H9 (cell line): ENCODE measurements around the gene HTR1A. TPM values are rescaled to one million over a fixed set of nuclear protein-coding genes. Genes with fewer than 3 reads are reported as not detected.

Experiments
- DNase-seq: peaks from one replicate; pipeline ENCODE4 v3.0.0-alpha.2; 2017
- H2AFZ ChIP-seq: one replicate; pipeline ENCODE4 v1.6.1; 2013; ENCODE audit warnings: mild to moderate bottlenecking, low read length, control low read depth, moderate library complexity
- H2AK5ac ChIP-seq: 2 replicates; pipeline ENCODE4 v1.6.1; 2013; ENCODE audit warnings: low read length, control low read depth, mixed read lengths; ENCODE audit not compliant: insufficient read length
- H2BK120ac ChIP-seq: one replicate; pipeline ENCODE4 v1.6.1; 2013; ENCODE audit warnings: low read depth, mild to moderate bottlenecking, low read length, control low read depth, inconsistent platforms; ENCODE audit not compliant: poor library complexity, severe bottlenecking
- H2BK12ac ChIP-seq: 2 replicates; pipeline ENCODE4 v1.6.1; 2013; ENCODE audit warnings: low read length, control low read depth, mixed read lengths, low read depth; ENCODE audit not compliant: insufficient read length
- H2BK15ac ChIP-seq: 2 replicates; pipeline ENCODE4 v1.6.1; 2013; ENCODE audit warnings: low read depth, low read length, control low read depth
- H2BK20ac ChIP-seq: one replicate; pipeline ENCODE4 v1.6.1; 2013; ENCODE audit warnings: low read depth, mild to moderate bottlenecking, low read length, control low read depth, inconsistent platforms; ENCODE audit not compliant: poor library complexity, severe bottlenecking
- H2BK5ac ChIP-seq: 2 replicates; pipeline ENCODE4 v1.6.1; 2013; ENCODE audit warnings: low read length, control low read depth, mixed read lengths; ENCODE audit not compliant: insufficient read length
- H3K14ac ChIP-seq: 2 replicates; pipeline ENCODE4 v1.6.1; 2013; ENCODE audit warnings: low read length, control low read depth; ENCODE audit not compliant: insufficient read depth
- H3K18ac ChIP-seq: 2 replicates; pipeline ENCODE4 v1.6.1; 2013; ENCODE audit warnings: low read depth, mild to moderate bottlenecking, mixed read lengths, low read length, control low read depth; ENCODE audit not compliant: insufficient read length
- H3K23ac ChIP-seq: 2 replicates; pipeline ENCODE4 v1.6.1; 2013; ENCODE audit warnings: low read length, control low read depth, mixed read lengths, low read depth; ENCODE audit not compliant: insufficient read length
- H3K23me2 ChIP-seq: 2 replicates; pipeline ENCODE4 v1.6.1; 2013; ENCODE audit warnings: low read depth, mild to moderate bottlenecking, mixed read lengths, low read length, control low read depth; ENCODE audit not compliant: insufficient read length, poor library complexity, severe bottlenecking
- H3K27ac ChIP-seq: 2 replicates; pipeline ENCODE4 v1.5.1; 2013; ENCODE audit warnings: low read length, control low read depth, mixed read lengths, low read depth; ENCODE audit not compliant: insufficient read length
- H3K27me3 ChIP-seq: 2 replicates; pipeline ENCODE4 v1.6.1; 2013; ENCODE audit warnings: low read length, control low read depth, inconsistent platforms; ENCODE audit not compliant: insufficient read depth
- H3K4ac ChIP-seq: 2 replicates; pipeline ENCODE4 v1.6.1; 2013; ENCODE audit warnings: low read depth, mild to moderate bottlenecking, control low read depth, inconsistent platforms, low read length, moderate library complexity
- H3K4me1 ChIP-seq: 2 replicates; pipeline ENCODE4 v1.6.1; 2013; ENCODE audit warnings: low read length, control low read depth, inconsistent platforms; ENCODE audit not compliant: insufficient read depth
- H3K4me2 ChIP-seq: 2 replicates; pipeline ENCODE4 v1.6.1; 2013; ENCODE audit warnings: low read length, control low read depth, mixed read lengths; ENCODE audit not compliant: insufficient read length, insufficient read depth
- H3K56ac ChIP-seq: 2 replicates; pipeline ENCODE4 v1.6.1; 2013; ENCODE audit warnings: low read depth, mild to moderate bottlenecking, mixed read lengths, low read length, control low read depth; ENCODE audit not compliant: insufficient read length
- H3K79me1 ChIP-seq: 2 replicates; pipeline ENCODE4 v1.6.1; 2013; ENCODE audit warnings: low read depth, mild to moderate bottlenecking, moderate library complexity, low read length, control low read depth, inconsistent platforms; ENCODE audit not compliant: insufficient read depth, poor library complexity, severe bottlenecking
- H3K79me2 ChIP-seq: 2 replicates; pipeline ENCODE4 v1.6.1; 2013; ENCODE audit warnings: low read length, control low read depth, inconsistent platforms; ENCODE audit not compliant: insufficient read depth
- H3K9ac ChIP-seq: 2 replicates; pipeline ENCODE4 v1.6.1; 2013; ENCODE audit warnings: low read length, control low read depth, mixed read lengths; ENCODE audit not compliant: insufficient read length; ENCODE audit errors: extremely low read depth
- H3K9me3 ChIP-seq: one replicate; pipeline ENCODE4 v1.6.1; 2013; ENCODE audit warnings: low read depth, low read length, inconsistent platforms; ENCODE audit not compliant: control insufficient read depth
- H3T11ph ChIP-seq: one replicate; pipeline ENCODE4 v1.6.1; 2013; ENCODE audit warnings: mild to moderate bottlenecking, low read length, control low read depth, inconsistent platforms
- H4K20me1 ChIP-seq: one replicate; pipeline ENCODE4 v1.6.1; 2013; ENCODE audit not compliant: control insufficient read depth, insufficient read length, insufficient read depth
- H4K5ac ChIP-seq: 2 replicates; pipeline ENCODE4 v1.6.1; 2013; ENCODE audit warnings: low read depth, mild to moderate bottlenecking, mixed read lengths, low read length, control low read depth; ENCODE audit not compliant: insufficient read length
- H4K8ac ChIP-seq: replicated peaks from 2 replicates; pipeline ENCODE4 v1.6.1; 2013; ENCODE audit warnings: low read length, control low read depth, mixed read lengths, low read depth; ENCODE audit not compliant: insufficient read length
- H4K91ac ChIP-seq: 2 replicates; pipeline ENCODE4 v1.6.1; 2013; ENCODE audit warnings: low read depth, mild to moderate bottlenecking, moderate library complexity, mixed read lengths, low read length, control low read depth; ENCODE audit not compliant: insufficient read length
- H3K27ac Mint-ChIP-seq, 3 experiments: 2 replicates in 2 of 3; 3 replicates in 1 of 3; pipeline ENCODE4 v1.8.0; 2020 to 2021; ENCODE audit warnings: mixed read lengths in 3 of 3, mild to moderate bottlenecking in 1 of 3, moderate library complexity in 1 of 3
- H3K27me3 Mint-ChIP-seq: 2 replicates; pipeline ENCODE4 v1.8.0; 2021; ENCODE audit warnings: low read depth, mild to moderate bottlenecking, moderate library complexity, mixed read lengths
- H3K36me3 Mint-ChIP-seq, 3 experiments: 2 replicates in 2 of 3; 3 replicates in 1 of 3; pipeline ENCODE4 v1.8.0; 2020 to 2021; ENCODE audit warnings: low read depth in 3 of 3, mixed read lengths in 3 of 3; ENCODE audit not compliant: insufficient read depth in 1 of 3
- H3K4me1 Mint-ChIP-seq, 2 experiments: 2 replicates each; pipeline ENCODE4 v1.8.0; 2020; ENCODE audit warnings: mixed read lengths in 2 of 2
- H3K4me3 Mint-ChIP-seq, 2 experiments: 2 replicates in 1 of 2; 3 replicates in 1 of 2; pipeline ENCODE4 v1.8.0; 2020 to 2021; ENCODE audit warnings: mild to moderate bottlenecking in 2 of 2, mixed read lengths in 2 of 2, moderate library complexity in 1 of 2
- H3K9me3 Mint-ChIP-seq, 2 experiments: 2 replicates in 1 of 2; 3 replicates in 1 of 2; pipeline ENCODE4 v1.8.0; 2020; ENCODE audit warnings: mild to moderate bottlenecking in 2 of 2, mixed read lengths in 2 of 2, moderate library complexity in 1 of 2
- WGBS: extraction: QIAGEN DNeasy Blood & Tissue Kit; methylation state at CpG from one replicate; pipeline ENCODE4 v1.1.7; 2013; ENCODE audit warnings: missing lambda C conversion rate, low lambda C conversion rate, mixed read lengths; ENCODE audit not compliant: insufficient read length; ENCODE audit errors: extremely low coverage; 5-methylcytosine and 5-hydroxymethylcytosine counted together
- total RNA-seq: library from RNA; stranded (reverse); gene quantifications from 2 replicates; pipeline ENCODE4 v1.2.1, GENCODE V29; 2021
- TF ChIP-seq, protein P1 (sequence below): fragments of 200-600 bp; sonication (generic); conservative IDR thresholded peaks from 3 replicates; pipeline ENCODE4 v1.8.0; 2021; ENCODE audit warnings: antibody characterized with exemption, mild to moderate bottlenecking

HTR1A gene
- total RNA-seq, 1 experiment from 2014 or later, result 0.79 TPM

DNA sequence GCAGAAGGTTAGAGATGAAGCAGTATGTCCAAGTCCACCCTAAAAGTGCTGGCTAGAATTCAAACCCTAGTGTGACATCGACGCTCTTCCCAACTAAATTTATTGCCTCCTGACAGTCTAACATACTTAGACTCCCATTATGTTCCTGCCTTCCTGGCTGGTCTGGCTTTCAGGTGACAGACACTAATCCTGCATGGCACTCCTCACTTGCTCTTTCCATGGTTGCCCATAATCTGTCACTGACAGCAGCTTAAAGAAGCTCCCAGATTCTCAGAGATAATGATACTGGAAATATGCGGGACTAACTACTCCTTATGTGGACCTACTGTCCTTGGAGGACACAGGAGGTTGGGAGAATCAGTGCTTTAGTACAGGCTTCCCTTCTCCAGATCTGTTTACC lies 41.7 kb upstream of the HTR1A start:
- Histone ChIP-seq H3K23ac (no peak overlapping the region), H3K23me2 (no peaks in the 10 kb centered on the region), H2AK5ac (no peak overlapping the region), H2BK5ac (no peak overlapping the region), H3K18ac (no peak overlapping the region), H4K8ac (no peak overlapping the region), H3K4me2 (no peak overlapping the region), H3K4me1 (no peaks in the 10 kb centered on the region), H3K56ac (no peak overlapping the region), H3T11ph (no peak overlapping the region), H4K91ac (no peak overlapping the region), H3K27me3 (no peaks in the 10 kb centered on the region), H2BK12ac (no peak overlapping the region), H2AFZ (no peak overlapping the region), H2BK20ac (no peak overlapping the region), H3K14ac (no peak overlapping the region), H3K27ac (no peak overlapping the region), H3K9me3 (no peaks in the 10 kb centered on the region), H4K20me1 (no peaks in the 10 kb centered on the region), H4K5ac (no peak overlapping the region), H3K79me2 (no peaks in the 10 kb centered on the region), H3K4ac (no peak overlapping the region), H2BK15ac (no peak overlapping the region), H2BK120ac (no peak overlapping the region), H3K9ac (no peak overlapping the region), H3K79me1 (no peaks in the 10 kb centered on the region)
- H3K4me3 Mint-ChIP-seq, result no peak overlapping the region
- no peaks in the 10 kb centered on the region for H3K27me3 Mint-ChIP-seq
- H3K4me1 Mint-ChIP-seq, result peaks cover 5 to 6% of the 10 kb centered on the region in 2 experiments
- no CpG with 5 or more reads among the region's 3 CpGs for WGBS
- H3K9me3 Mint-ChIP-seq, result no peaks in the 10 kb centered on the region
- no peak overlapping the region for H3K27ac Mint-ChIP-seq
- H3K36me3 Mint-ChIP-seq, result no peaks in the 10 kb centered on the region
- DNase-seq, result no peak
- TF ChIP-seq, protein P1, sequence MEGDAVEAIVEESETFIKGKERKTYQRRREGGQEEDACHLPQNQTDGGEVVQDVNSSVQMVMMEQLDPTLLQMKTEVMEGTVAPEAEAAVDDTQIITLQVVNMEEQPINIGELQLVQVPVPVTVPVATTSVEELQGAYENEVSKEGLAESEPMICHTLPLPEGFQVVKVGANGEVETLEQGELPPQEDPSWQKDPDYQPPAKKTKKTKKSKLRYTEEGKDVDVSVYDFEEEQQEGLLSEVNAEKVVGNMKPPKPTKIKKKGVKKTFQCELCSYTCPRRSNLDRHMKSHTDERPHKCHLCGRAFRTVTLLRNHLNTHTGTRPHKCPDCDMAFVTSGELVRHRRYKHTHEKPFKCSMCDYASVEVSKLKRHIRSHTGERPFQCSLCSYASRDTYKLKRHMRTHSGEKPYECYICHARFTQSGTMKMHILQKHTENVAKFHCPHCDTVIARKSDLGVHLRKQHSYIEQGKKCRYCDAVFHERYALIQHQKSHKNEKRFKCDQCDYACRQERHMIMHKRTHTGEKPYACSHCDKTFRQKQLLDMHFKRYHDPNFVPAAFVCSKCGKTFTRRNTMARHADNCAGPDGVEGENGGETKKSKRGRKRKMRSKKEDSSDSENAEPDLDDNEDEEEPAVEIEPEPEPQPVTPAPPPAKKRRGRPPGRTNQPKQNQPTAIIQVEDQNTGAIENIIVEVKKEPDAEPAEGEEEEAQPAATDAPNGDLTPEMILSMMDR, result no peak
